Daoy (cell line): ENCODE results near the gene PANK3. TPM values are rescaled to one million over a fixed set of nuclear protein-coding genes. Genes with fewer than 3 reads are reported as not detected.
"Not testable (repeated sequence)": the region's sequence is repeated elsewhere in the genome, so short reads cannot be mapped to it uniquely, and the experiment has no call there.

Source experiments
- DNase-seq: peaks from one replicate; pipeline ENCODE4 v3.0.0-alpha.2; 2015; ENCODE audit warnings: low read depth
- total RNA-seq: library from RNA; depleted of rRNA; stranded (reverse); fragments of >200 nt; shearing (Covaris generic); gene quantifications from 2 replicates; pipeline ENCODE4 v1.2.3, GENCODE V29; 2014; rRNA removed

Gene PANK3
- total RNA-seq, 1 experiment from 2014 or later, result 63.0 TPM

GRCh38 chr5:168552146-168552545 lies 27.0 kb downstream of the PANK3 start:
- DNase-seq, result peak; percentile 52

- no peak for DNase-seq
Observed at GRCh38 chr5:168550656-168551055, 28.5 kb downstream of the PANK3 start.

- no peak for DNase-seq
Observed at GRCh38 chr5:168549554-168549953, 29.6 kb downstream of the PANK3 start.

GRCh38 chr5:168537176-168537575 lies 42.0 kb downstream of the PANK3 start:
- no peak for DNase-seq

DNA sequence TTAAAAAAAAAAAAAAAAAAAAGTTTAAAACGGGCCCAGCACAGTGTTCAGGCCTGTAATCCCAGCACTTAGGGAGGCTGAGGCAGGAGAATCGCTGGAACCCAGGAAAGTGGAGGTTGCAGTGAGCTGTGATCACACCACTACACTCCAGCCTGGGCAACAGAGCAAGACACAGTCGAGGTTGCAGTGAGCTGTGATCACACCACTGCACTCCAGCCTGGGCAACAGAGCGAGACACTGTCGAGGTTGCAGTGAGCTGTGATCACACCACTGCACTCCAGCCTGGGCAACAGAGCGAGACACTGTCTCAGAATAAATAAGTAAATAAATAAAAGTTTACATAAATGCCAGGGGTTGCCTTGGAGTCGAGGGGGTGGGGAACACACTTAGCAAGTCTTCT lies 44.8 kb downstream of the PANK3 start:
- DNase-seq, result not testable (repeated sequence)

- no peak for DNase-seq
Observed at GRCh38 chr5:168531987-168532864, 46.9 kb downstream of the PANK3 start.

DNA sequence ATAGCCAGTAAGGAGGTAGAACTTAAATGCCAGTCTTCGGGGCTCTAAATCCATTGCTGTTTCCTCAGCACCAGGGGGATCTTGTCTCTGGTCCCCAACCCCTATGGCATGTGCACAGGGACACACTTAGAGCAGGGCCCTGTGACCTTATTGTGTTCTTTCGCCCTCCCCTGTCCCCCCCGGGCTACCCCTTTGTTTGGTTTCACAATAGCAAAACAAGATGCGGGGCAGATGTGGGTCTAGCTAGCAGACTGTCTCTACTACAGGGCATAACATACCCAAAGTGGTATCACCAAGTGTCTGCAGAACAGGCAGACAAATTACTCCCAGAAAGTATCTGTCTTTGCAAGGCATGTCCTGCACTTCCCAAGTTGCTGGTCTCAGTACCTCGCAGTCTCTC lies 48.0 kb downstream of the PANK3 start:
- DNase-seq, result no peak

GRCh38 chr5:168530621-168531150 lies 48.5 kb downstream of the PANK3 start:
- no peak for DNase-seq

DNA sequence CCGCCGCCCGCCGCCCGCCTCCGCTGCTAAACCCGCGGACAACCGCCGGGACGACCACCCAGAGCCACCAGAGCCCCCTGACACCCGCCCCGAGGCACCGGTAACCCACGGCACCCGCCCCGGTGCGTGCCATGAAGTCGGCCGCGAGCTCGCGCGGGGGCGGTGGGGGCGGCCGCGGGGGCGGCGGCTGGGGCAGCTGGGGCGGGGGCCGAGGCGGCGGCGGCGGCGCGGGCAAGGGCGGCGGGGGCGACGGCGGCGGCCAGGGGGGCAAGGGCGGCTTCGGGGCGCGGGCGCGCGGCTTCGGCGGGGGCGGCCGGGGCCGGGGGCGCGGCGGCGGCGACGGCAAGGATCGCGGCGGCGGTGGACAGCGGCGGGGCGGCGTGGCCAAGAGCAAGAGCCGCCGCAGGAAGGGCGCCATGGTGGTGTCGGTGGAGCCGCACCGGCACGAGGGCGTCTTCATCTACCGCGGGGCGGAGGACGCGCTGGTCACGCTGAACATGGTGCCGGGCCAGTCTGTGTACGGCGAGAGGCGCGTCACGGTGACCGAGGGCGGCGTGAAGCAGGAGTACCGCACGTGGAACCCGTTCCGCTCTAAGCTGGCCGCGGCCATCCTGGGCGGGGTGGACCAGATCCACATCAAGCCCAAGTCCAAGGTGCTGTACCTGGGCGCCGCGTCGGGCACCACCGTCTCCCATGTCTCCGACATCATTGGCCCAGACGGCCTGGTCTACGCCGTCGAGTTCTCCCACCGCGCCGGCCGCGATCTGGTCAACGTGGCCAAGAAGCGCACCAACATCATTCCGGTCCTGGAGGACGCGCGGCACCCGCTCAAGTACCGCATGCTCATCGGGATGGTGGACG lies 49.6 kb downstream of the PANK3 start:
- peak; percentile 6 for DNase-seq

- peak; percentile 44 for DNase-seq
Observed at GRCh38 chr5:168528521-168529373, 50.4 kb downstream of the PANK3 start, which contains the start of gene FBLL1. TSS of gene FBLL1 (plus strand) at chr5:168529305. CDS start at chr5:168529505, 200 bp downstream.

GRCh38 chr5:168527756-168528295 lies 51.3 kb downstream of the PANK3 start:
- DNase-seq, result no peak

DNA sequence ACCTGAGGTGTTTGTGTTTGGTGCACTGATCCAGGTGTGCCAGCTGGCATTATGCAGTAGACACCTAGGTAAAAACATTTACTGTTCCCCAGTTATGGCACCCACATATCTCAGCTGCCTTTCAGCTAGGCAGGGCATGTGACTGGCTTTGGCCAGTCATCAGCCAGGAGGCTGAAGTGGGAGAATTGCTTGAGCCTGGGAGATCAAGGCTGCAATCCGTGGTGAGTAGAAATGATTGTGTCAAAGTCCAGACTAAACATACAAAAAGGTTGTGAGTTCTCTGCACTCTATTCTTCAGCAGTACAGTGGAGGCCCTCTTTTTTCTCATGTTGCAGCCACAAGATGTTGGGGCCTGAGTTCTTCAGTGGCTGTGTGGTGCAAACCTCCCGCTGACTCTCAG lies 53.3 kb downstream of the PANK3 start:
- no peak for DNase-seq

GRCh38 chr5:168513861-168514428 lies 65.2 kb downstream of the PANK3 start:
- no peak for DNase-seq

DNA sequence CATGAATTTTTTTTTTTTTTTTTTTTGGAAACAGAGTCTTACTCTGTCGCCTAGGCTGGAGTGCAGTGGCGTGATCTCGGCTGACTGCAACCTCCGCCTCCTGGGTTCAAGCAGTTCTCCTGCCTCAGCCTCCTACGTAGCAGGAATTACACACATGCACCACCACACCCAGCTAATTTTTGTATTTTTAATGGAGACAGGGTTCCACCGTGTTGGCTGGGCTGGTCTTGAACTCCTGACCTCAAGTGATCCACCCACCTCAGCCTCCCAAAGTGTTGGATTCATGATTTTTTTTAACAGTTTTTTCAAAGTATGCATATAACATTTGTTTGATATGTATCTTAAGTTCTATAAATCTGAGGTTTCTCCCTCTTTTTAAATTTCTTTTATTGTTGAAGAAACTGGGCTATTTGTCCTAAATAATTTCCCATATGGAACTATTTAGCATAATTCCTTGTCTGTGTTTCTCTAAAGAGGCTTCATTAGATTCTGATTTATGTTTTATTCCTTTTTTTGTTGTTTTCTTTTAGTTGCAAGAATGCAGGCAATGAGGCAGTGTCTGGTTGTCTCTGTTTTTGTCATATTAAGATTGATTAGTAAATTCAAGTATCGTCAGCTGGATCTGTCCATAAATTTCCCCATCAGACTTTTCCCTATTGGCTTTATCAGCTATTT lies 76.5 kb downstream of the PANK3 start:
- no peak for DNase-seq

Other genes starting within 250 kb of the PANK3 start
- gene RARS1, start 92.9 kb downstream of the PANK3 start, total RNA-seq, result 478 and 575 TPM in 2 replicates
- gene FBLL1, start 50.1 kb downstream of the PANK3 start, total RNA-seq, result 0.11 TPM in 1 of 2 replicates, not detected in the other